Sigmoid colon (tissue), 4 donors: ENCODE results near the gene SGSM1.

Experiments used
- POLR2A ChIP-seq, 2 donors: fragments of 450-650 bp; IDR thresholded peaks; one replicate each; pipeline ENCODE4 v1.6.1; 2016; ENCODE audit warnings: antibody characterized with exemption in 2 of 2, mild to moderate bottlenecking in 2 of 2, moderate library complexity in 2 of 2
- POLR2AphosphoS5 ChIP-seq, 4 donors: sonication (generic); formaldehyde crosslinking; IDR thresholded peaks; one replicate each; pipeline ENCODE4 v1.6.1; 2017; ENCODE audit warnings: antibody characterized with exemption in 4 of 4
- TF ChIP-seq, protein P1 (sequence below), 4 experiments: fragments of 450-650 bp in 3 of 4; fragments of 200-600 bp in 1 of 4; IDR thresholded peaks; one replicate each; pipeline ENCODE4 v1.5.1; 2016 to 2019; ENCODE audit warnings: antibody characterized with exemption in 4 of 4, mild to moderate bottlenecking in 3 of 4, moderate library complexity in 2 of 4

DNA sequence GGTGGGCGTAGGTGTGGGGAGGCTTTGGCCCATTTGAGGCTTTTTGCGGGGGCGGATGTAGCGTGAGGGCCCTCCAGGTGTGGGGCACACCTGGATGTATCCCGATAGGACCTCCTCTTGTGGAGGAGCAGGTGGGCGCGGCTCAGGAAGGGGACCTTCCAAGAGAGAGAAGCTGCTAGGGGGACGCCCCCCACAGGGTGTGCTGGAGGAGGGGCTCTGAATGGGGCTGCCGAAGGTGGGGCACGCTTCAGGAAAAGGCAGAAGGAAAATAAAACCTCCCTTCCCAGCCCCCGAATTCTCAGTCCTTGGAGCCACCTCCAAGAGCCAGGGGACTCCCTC, 621 bp downstream of the SGSM1 start:
- TF ChIP-seq, protein P1, sequence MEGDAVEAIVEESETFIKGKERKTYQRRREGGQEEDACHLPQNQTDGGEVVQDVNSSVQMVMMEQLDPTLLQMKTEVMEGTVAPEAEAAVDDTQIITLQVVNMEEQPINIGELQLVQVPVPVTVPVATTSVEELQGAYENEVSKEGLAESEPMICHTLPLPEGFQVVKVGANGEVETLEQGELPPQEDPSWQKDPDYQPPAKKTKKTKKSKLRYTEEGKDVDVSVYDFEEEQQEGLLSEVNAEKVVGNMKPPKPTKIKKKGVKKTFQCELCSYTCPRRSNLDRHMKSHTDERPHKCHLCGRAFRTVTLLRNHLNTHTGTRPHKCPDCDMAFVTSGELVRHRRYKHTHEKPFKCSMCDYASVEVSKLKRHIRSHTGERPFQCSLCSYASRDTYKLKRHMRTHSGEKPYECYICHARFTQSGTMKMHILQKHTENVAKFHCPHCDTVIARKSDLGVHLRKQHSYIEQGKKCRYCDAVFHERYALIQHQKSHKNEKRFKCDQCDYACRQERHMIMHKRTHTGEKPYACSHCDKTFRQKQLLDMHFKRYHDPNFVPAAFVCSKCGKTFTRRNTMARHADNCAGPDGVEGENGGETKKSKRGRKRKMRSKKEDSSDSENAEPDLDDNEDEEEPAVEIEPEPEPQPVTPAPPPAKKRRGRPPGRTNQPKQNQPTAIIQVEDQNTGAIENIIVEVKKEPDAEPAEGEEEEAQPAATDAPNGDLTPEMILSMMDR (IDR thresholded peaks at IDR 0.05): no peak
- TF ChIP-seq POLR2A (IDR thresholded peaks at IDR 0.05) (no peak), POLR2AphosphoS5 (IDR thresholded peaks at IDR 0.05) (no peak)
